ENCODE measurements around the gene SUSD2.

DNA sequence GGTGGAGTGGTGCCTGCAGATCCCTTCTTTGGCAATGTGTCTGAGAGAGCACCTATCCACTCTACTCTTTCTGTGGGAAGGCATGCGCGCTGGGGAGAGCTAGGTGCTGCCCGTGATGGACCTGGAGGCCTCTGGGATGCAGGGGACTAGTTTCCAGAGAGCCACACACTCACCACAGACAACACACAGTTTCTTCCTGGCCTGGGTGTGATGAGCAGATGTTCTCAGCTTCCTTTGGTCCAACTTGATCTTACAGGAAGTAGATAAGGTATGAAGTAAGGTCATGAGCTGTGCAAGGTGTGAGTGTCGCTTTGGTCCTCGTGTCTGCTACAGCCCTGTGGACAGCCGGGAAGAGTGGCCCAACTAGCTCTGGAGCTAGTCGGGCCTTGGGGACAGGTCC is 27.3 kb upstream of the SUSD2 start:
- TF ChIP-seq, protein P1, sequence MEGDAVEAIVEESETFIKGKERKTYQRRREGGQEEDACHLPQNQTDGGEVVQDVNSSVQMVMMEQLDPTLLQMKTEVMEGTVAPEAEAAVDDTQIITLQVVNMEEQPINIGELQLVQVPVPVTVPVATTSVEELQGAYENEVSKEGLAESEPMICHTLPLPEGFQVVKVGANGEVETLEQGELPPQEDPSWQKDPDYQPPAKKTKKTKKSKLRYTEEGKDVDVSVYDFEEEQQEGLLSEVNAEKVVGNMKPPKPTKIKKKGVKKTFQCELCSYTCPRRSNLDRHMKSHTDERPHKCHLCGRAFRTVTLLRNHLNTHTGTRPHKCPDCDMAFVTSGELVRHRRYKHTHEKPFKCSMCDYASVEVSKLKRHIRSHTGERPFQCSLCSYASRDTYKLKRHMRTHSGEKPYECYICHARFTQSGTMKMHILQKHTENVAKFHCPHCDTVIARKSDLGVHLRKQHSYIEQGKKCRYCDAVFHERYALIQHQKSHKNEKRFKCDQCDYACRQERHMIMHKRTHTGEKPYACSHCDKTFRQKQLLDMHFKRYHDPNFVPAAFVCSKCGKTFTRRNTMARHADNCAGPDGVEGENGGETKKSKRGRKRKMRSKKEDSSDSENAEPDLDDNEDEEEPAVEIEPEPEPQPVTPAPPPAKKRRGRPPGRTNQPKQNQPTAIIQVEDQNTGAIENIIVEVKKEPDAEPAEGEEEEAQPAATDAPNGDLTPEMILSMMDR (IDR thresholded peaks at IDR 0.05; ENCODE audit: low read length): no peak
- no peak for TF ChIP-seq EZH2 (IDR thresholded peaks at IDR 0.05; ENCODE audit: borderline replicate concordance, low read length)
